ENCODE data around the gene CDC25C. TPM values are rescaled to one million over a fixed set of nuclear protein-coding genes. Genes with fewer than 3 reads are reported as not detected.

CDC25C gene
- total and polyA plus RNA-seq, 4 donors: 0.25 to 3.0 (median 0.41) TPM

DNA sequence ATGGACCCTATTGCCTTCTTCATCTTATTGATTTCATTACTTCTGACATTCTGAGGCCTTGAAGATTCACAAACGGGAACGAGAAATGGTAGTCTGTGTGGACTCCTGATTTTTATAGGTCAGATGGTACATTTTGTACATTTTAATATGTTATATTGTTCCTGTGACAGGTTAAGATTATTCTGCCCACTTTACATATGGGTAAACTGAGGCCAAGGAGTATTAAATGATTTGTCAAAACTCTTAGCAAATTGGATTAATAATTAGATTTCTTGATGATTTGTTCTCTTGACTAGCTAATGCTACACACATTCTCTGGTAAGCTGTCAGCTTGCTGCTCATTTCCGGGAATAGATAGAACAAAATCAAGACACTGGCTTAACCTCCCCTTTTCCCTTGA, 8.4 kb upstream of the CDC25C start:
- H3K27me3 ChIP-seq (ENCODE audit: control insufficient read depth in 3 of 3, insufficient read depth in 3 of 3, low read length in 2 of 3): no peaks in the 10 kb centered on the region
- no peak overlapping the region for H3K27ac ChIP-seq (ENCODE audit: low read depth in 1 of 2, low read length in 1 of 2)
- ATAC-seq (ENCODE audit: insufficient read depth, low FRiP score): no peak
- H3K9ac ChIP-seq (ENCODE audit: insufficient read depth in 1 of 2, low read length in 2 of 2): peak overlapping the region; percentile 77 to 91
- H3K4me1 ChIP-seq (ENCODE audit: control insufficient read depth in 5 of 5, insufficient read depth in 5 of 5, low read length in 5 of 5): peaks cover 0 to 23% (median 6%) of the 10 kb centered on the region in 5 donors
- no peak for DNase-seq
- TF ChIP-seq, protein P1, sequence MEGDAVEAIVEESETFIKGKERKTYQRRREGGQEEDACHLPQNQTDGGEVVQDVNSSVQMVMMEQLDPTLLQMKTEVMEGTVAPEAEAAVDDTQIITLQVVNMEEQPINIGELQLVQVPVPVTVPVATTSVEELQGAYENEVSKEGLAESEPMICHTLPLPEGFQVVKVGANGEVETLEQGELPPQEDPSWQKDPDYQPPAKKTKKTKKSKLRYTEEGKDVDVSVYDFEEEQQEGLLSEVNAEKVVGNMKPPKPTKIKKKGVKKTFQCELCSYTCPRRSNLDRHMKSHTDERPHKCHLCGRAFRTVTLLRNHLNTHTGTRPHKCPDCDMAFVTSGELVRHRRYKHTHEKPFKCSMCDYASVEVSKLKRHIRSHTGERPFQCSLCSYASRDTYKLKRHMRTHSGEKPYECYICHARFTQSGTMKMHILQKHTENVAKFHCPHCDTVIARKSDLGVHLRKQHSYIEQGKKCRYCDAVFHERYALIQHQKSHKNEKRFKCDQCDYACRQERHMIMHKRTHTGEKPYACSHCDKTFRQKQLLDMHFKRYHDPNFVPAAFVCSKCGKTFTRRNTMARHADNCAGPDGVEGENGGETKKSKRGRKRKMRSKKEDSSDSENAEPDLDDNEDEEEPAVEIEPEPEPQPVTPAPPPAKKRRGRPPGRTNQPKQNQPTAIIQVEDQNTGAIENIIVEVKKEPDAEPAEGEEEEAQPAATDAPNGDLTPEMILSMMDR (IDR thresholded peaks at IDR 0.05; ENCODE audit: control extremely low read depth, extremely low read depth): no peak
- H3K36me3 ChIP-seq (ENCODE audit: control insufficient read depth in 4 of 4, insufficient read depth in 4 of 4, low read length in 4 of 4): peaks cover 3 to 14% (median 10%) of the 10 kb centered on the region in 4 donors
- H3K9me3 ChIP-seq (ENCODE audit: control insufficient read depth in 4 of 4, insufficient read depth in 3 of 4, low read length in 3 of 4): no peaks in the 10 kb centered on the region
- H3K4me3 ChIP-seq: no peak overlapping the region
- WGBS, 2 donors: 94 to 95% methylated on average over 3 of the region's 3 CpGs

DNA sequence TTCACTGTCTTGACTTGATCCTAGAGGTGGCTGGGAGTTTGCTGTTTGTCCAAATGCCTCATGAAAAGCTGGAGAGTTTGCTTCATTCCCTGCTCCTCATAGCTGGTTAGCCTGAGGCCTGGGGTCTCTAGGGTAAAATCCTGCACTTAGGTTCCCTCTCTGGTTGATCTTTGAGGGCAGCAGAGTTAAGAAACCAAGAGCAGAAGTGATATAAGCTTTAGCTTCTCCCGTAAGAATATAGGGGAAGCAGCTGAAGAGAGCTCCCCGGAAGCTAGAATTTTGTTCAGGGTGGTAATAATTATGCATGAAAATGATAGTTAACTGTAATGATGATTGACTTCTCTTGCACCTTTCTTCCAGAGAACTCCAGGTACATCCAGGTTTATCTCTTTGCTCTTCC, 7.9 kb upstream of the CDC25C start:
- peaks cover 3 to 10% (median 9%) of the 10 kb centered on the region in 4 donors for H3K36me3 ChIP-seq (ENCODE audit: control insufficient read depth in 4 of 4, insufficient read depth in 4 of 4, low read length in 4 of 4)
- 31 to 45% methylated on average over 2 of the region's 2 CpGs for WGBS, 2 donors
- TF ChIP-seq, protein P1 (IDR thresholded peaks at IDR 0.05; ENCODE audit: control extremely low read depth, extremely low read depth): no peak
- DNase-seq: no peak
- peak overlapping the region; percentile 36 to 88 for H3K27ac ChIP-seq (ENCODE audit: low read depth in 1 of 2, low read length in 1 of 2)
- H3K27me3 ChIP-seq (ENCODE audit: control insufficient read depth in 3 of 3, insufficient read depth in 3 of 3, low read length in 2 of 3): no peaks in the 10 kb centered on the region
- ATAC-seq (ENCODE audit: insufficient read depth, low FRiP score): no peak
- no peak overlapping the region for H3K4me3 ChIP-seq
- peaks cover 0 to 23% (median 6%) of the 10 kb centered on the region in 5 donors for H3K4me1 ChIP-seq (ENCODE audit: control insufficient read depth in 5 of 5, insufficient read depth in 5 of 5, low read length in 5 of 5)
- peak overlapping the region; percentile 77 to 91 for H3K9ac ChIP-seq (ENCODE audit: insufficient read depth in 1 of 2, low read length in 2 of 2)
- no peaks in the 10 kb centered on the region for H3K9me3 ChIP-seq (ENCODE audit: control insufficient read depth in 4 of 4, insufficient read depth in 3 of 4, low read length in 3 of 4)

DNA sequence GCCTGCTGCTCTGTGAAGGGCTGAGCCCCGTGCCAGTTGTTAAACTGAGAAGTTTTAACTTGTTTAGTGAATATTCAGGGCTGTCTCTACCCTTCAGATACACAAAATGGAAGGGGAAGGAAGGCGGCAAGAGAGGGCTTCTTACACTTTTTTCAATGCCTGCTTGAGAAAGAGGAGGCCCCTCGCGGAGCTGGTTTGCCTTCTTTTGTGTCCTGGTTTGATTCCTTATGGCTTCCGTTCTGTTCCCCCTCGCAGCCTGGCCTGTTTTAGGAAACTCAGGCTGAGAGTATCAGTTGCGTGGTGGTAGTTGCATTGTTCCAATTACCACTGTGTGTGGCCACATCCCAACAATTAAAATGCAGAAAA, 7.5 kb upstream of the CDC25C start:
- Histone ChIP-seq H3K9me3 (ENCODE audit: control insufficient read depth in 4 of 4, insufficient read depth in 3 of 4, low read length in 3 of 4) (no peaks in the 10 kb centered on the region), H3K27me3 (ENCODE audit: control insufficient read depth in 3 of 3, insufficient read depth in 3 of 3, low read length in 2 of 3) (no peaks in the 10 kb centered on the region), H3K36me3 (ENCODE audit: control insufficient read depth in 4 of 4, insufficient read depth in 4 of 4, low read length in 4 of 4) (peaks cover 3 to 10% (median 7%) of the 10 kb centered on the region in 4 donors), H3K4me3 (peak overlapping the region; percentile 50), H3K4me1 (ENCODE audit: control insufficient read depth in 5 of 5, insufficient read depth in 5 of 5, low read length in 5 of 5) (peaks cover 0 to 23% (median 6%) of the 10 kb centered on the region in 5 donors), H3K9ac (ENCODE audit: insufficient read depth in 1 of 2, low read length in 2 of 2) (peak overlapping the region; percentile 77 to 91), H3K27ac (ENCODE audit: low read depth in 1 of 2, low read length in 1 of 2) (peak overlapping the region; percentile 36 to 88)
- ATAC-seq (ENCODE audit: insufficient read depth, low FRiP score) (no peak), DNase-seq (peak; percentile 50 to 74 (median 70))
- 6 to 10% methylated on average over 7 of the region's 7 CpGs for WGBS, 2 donors
- TF ChIP-seq, protein P1 (IDR thresholded peaks at IDR 0.05; ENCODE audit: control extremely low read depth, extremely low read depth): no peak
